Stimulated activated naive CD8-positive, alpha-beta T cell treated with anti-CD3 and anti-CD28 coated beads, Interleukin-15, Interleukin-2, amounts not matched to agents 100 U/mL and 50 U/mL, for 24 hours (primary cell): Measurements from ENCODE around the gene KRT76.

Experiments used
- ATAC-seq: fragments of 150-1000 bp; cut with Tn5 transposase; one replicate; pipeline ENCODE4 v1.10.0; 2021
- DNase-seq: peaks from one replicate; pipeline ENCODE4 v3.0.0; 2021

Gene KRT76

GRCh38 chr12:52813203-52813819 is 36.2 kb upstream of the KRT76 start:
- ATAC-seq (no peak), DNase-seq (no peak)

DNA sequence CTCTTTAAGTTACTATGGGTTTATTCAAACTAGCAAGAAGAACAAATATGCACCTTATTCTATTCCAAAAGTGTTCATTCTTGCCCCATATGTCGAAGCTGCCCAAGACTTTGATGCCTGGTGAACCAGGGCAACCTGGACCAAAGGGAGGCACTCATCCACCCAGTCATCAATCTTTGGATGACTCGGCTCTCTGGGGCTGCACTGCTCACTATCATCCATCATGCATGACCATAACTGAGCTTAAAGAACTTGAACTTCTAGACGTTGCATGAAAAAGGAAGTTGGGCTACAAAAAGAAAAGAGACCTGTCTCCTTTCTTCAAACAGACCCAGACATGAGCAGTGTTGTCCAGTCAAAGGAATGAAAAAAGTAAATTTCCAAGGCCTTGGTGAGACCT is 35.6 kb upstream of the KRT76 start:
- no peak for ATAC-seq
- no peak for DNase-seq

GRCh38 chr12:52812073-52812400 is 34.9 kb upstream of the KRT76 start:
- DNase-seq = no peak
- ATAC-seq = no peak

DNA sequence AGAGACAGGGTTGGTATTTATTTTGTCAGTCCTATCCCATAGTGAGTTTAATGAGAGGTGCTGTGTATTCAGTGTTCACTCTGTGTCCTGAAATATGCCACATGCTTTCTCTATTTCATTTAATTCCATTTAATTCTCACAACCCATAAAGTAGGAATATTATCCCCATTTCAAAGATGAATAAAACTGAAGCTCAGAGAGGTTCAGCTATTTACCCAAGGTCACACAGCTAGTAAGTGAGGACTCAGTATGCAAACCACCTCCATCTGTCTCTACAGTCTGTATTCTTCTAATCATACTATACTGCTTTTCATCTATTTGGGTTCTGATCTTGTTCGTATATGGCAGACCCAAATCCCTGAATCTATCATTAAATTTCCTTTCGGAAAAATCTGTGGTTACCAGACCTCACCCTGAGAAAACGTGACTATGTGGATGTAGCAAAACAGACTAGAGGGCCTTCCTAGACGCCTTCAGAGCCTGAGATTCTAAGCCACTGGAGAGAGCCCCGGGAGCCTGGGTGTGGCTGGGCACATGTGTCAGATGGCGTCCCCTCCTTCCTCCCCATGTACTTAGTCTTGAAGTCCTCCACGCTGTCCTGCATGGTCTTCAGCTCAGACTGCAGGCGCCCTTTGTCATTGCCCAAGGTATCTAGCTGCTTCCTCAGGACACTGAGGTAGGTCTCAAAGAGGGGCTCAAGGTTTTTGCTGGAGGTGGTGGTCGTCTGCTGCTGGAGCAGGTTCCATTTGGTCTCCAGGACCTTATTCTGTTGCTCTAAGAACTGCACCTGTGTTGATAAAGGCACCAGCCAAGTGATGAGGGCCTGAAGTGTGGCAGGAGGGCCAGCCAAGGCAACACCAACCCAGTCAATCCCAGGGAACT is 34.3 kb upstream of the KRT76 start:
- ATAC-seq = no peak
- no peak for DNase-seq

GRCh38 chr12:52810554-52810953 is 33.4 kb upstream of the KRT76 start:
- DNase-seq (no peak), ATAC-seq (no peak)

DNA sequence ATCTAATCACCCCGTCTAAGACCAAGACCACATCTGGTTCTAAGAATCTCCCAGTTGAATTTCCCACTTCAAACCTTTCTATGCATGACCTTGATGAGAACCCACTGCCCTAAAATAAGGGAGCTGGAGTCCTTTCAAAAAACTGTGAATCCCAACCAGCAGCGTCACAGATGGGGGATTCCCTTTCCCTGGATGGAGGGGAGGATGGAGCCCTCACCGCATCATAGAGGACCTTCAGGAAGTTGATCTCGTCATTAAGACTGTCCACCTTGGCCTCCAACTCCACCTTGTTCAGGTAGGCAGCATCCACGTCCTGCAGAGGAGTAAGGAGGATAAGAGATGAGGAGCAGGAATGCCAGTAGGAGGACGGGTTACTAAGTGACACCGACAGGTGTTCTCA is 32.0 kb upstream of the KRT76 start:
- ATAC-seq (no peak), DNase-seq (no peak)

DNA sequence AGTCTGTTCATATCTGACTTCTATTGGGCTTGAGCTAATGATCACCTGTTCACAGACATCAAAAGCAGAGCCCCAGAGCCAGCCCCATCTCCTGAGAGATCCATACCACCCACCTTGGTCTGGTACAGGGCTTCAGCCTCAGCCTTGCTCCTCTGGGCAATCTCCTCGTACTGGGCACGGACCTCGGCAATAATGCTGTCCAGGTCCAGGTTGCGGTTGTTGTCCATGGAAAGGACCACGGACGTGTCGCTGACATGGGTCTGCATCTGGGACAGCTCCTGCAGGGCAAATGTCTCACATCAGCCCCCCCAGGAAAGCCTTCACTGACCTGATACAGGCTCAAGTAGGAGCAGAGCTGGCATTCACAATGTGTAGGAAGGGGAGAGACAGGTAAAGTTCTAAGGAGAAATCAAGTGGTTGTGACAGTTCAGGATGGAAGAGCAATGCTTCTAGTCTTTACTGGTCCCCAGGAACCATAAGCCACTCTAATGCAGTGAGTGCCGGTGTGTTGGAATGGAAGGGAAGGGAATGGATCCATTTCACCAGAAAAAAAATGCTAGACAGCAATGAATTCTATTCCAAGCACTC is 31.5 kb upstream of the KRT76 start:
- ATAC-seq = no peak

GRCh38 chr12:52807544-52808470 is 30.7 kb upstream of the KRT76 start:
- no peak for DNase-seq
- no peak for ATAC-seq

More for the DNA sequence above, 31.5 kb upstream of the KRT76 start:
- no peak for DNase-seq

DNA sequence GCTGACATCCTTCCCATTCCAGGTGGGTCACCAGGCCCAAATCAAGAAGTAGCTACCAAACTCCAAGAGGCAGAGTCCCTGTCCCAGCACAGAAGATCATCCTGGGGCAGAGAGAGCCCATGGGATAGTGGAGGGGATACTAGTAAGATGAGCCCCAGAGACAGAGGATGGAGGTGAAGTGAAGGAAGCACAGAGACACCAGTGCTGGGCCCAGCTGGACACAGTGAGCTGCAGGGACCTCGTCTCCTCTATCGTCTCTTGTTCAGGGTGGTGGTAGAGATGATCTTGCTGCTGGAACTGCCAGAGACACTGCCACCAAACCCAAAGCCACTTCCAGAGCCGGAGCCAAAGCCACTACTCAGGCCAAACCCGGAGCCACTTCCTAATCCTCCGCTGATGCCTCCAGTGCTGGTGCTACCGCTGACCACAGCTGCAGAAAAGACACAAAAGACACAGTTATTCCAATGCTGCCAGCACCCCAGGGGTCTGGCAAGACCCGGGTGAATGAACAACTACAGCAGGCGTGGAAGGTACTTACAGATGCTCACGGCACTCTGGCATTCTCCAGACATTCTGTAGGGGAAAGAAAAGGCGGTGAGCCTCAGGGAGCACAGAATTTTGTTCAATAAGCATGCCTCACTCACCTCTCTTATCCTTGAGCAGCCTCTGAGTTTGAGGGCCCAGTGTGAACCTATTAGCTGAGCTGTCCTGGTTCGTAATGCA is 29.8 kb upstream of the KRT76 start:
- no peak for ATAC-seq
- DNase-seq = no peak

GRCh38 chr12:52806169-52806811 is 29.1 kb upstream of the KRT76 start:
- no peak for ATAC-seq

DNA sequence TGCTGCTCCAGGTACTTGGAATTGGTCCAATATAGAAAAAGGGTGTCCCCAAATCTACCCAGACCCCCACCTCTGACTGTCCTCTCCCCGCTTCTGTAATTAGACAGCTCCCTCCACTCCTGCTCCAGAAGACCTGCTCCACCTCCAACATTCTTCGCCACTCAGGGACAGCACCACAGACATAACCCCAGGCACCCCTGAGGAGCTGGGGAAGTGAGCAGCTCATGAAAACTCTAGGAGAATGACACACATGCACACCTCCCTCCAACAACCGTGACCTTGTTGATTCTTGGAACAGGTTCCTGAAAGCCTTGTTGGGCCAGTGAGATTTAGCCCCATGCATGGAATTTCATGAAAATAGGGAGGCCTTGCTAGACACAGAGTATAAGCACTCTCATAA is 28.6 kb upstream of the KRT76 start:
- DNase-seq (no peak), ATAC-seq (no peak)

More at GRCh38 chr12:52806169-52806811, 29.1 kb upstream of the KRT76 start:
- DNase-seq = no peak

DNA sequence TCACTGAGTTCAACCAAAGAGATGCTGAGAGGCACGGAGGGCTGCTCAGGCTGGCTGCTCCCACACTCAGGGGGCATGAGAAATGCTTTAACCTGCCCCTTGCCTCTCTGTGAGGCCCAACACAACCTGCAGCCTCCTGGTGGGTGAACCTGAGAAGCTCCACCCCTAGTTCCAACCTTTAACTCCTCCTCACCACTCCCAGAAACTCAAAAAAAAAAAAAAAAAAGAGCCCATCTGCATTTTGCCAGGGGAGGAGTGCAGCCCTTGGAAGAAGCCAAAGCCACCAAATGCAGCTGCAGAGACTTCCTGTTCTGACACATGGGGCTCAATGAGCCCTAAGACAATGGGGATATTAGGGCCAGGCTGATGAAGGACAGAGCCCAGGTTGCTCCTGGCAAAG is 27.9 kb upstream of the KRT76 start:
- no peak for ATAC-seq
- no peak for DNase-seq

DNA sequence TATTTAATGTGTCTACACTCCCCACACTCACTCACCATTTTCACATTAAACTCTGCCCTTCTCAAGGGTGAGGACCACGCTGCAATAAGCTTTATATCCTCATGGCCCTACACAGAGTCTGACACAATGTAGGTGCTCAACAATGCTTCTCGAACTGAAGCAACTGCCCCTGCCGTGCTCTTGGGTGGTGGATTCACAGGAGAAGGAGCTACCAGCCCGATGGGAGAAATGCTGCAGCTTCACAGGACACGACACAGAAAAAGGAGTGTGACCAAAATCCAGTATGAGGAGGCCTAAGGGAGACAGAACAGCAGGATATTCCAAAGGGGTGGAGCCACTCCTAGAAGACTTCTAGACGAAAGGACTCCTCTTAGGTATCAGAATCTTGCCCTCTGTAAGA is 25.3 kb upstream of the KRT76 start:
- DNase-seq (no peak), ATAC-seq (no peak)

GRCh38 chr12:52801773-52802172 is 24.6 kb upstream of the KRT76 start:
- DNase-seq (no peak), ATAC-seq (no peak)

DNA sequence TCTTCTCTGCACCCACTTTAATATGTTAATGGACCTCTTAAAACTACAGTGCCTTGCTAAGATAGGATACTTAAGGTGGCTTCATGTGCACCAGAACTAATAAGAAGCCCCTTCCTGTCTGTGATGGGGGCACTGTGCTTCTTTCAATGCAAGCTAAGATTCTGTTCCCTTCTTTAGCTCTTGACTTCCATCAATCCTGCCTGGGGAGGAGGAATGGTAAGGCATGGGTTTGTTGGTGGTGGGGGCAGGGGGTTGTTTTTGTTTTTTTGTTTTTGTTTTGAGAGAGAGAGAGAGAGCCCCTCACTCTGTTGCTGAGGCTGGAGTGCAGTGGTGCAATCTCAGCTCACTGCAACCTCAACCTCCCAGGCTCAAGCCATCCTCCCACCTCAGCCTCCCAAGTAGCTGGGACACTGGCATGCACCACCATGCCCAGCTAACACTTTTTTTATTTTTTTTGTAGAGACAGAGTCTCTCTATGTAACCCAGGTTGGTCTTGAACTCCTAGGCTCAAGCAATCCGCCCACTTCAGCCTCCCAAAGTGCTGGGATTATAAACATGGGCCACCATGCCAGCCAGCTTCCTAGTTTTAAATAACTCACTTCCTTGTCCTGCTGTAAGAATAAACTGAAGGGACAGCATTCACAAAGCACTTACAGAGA is 23.2 kb upstream of the KRT76 start:
- DNase-seq (no peak), ATAC-seq (no peak)

GRCh38 chr12:52799505-52800211 is 22.5 kb upstream of the KRT76 start:
- ATAC-seq (no peak), DNase-seq (no peak)

- no peak for DNase-seq
- ATAC-seq = no peak
Measured at GRCh38 chr12:52798671-52799504, 21.7 kb upstream of the KRT76 start.

DNA sequence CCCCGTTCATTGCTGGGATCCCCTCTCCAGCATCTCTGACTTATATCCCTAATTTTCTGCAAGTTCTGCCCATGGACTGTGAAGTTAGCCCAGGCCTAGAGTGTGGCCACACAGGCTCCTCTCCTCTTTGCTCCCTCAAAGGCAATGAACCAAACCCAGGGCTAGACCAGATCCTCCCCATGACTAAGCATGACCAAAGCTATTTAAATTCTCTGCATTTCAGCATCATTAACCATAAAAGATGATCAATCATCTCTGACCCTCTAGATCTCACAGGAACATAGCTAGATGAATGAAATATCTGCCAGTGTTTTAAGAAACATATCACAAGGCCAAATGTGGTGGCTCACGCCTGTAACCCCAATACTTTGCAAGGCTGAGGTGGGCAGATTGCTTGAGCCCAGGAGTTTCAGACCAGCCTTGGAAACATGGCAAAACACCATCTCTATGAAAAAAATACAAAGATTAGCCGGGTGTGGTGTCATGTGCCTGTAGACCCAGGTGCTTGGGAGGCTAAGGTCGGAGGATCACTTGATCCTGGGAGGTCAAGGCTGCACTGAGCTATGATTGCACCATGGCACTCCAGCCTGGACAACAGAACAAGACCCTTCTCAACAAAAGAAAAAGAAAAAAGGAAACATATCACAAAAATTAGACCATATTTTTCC is 21.0 kb upstream of the KRT76 start:
- DNase-seq (no peak), ATAC-seq (no peak)

GRCh38 chr12:52797529-52797894 is 20.4 kb upstream of the KRT76 start:
- ATAC-seq (no peak), DNase-seq (no peak)
